Naive thymus-derived CD8-positive, alpha-beta T cell (primary cell): ENCODE data around the gene CSRNP3. TPM values are rescaled to one million over a fixed set of nuclear protein-coding genes. Genes with fewer than 3 reads are reported as not detected.

Source experiments
- ATAC-seq, 2 donors: fragments of 150-1000 bp; cut with Tn5 transposase in 1 of 2; sonication (Bioruptor Pico), chemical (Tn5 transposase) in 1 of 2; 1 replicate in 1 of 2; 2 replicates in 1 of 2; pipeline ENCODE4 v1.10.0; 2021; ENCODE audit warnings: mild to moderate bottlenecking in 2 of 2, moderate library complexity in 2 of 2
- POLR2A ChIA-PET: fragments of 350-600 bp; sonication (Branson Sonifier 250); formaldehyde crosslinking; loops from one replicate; lab custom pipeline; 2021; ENCODE audit warnings: antibody characterized with exemption; lab: Charles Lee
- DNase-seq, 10 donors: peaks; one replicate each; pipeline versions ENCODE4 v3.0.0 to v3.0.0-alpha.2; 2020 to 2022
- H3K27ac Mint-ChIP-seq, 10 donors: one replicate each; pipeline ENCODE4 v1.8.0; 2020 to 2022; ENCODE audit warnings: mild to moderate bottlenecking in 10 of 10, mixed read lengths in 10 of 10, moderate library complexity in 4 of 10, inconsistent platforms in 1 of 10
- H3K27me3 Mint-ChIP-seq, 5 donors: one replicate each; pipeline ENCODE4 v1.8.0; 2021 to 2022; ENCODE audit warnings: mixed read lengths in 5 of 5
- H3K36me3 Mint-ChIP-seq, 3 donors: one replicate each; pipeline ENCODE4 v1.8.0; 2020 to 2022; ENCODE audit warnings: mixed read lengths in 3 of 3, mild to moderate bottlenecking in 2 of 3, inconsistent platforms in 1 of 3
- H3K4me1 Mint-ChIP-seq, 4 donors: one replicate each; pipeline ENCODE4 v1.8.0; 2021 to 2022; ENCODE audit warnings: mixed read lengths in 4 of 4
- H3K4me3 Mint-ChIP-seq, 10 donors: one replicate each; pipeline ENCODE4 v1.8.0; 2020 to 2022; ENCODE audit warnings: mild to moderate bottlenecking in 10 of 10, mixed read lengths in 10 of 10, moderate library complexity in 6 of 10, inconsistent platforms in 1 of 10
- H3K9me3 Mint-ChIP-seq, 9 donors: one replicate each; pipeline ENCODE4 v1.8.0; 2020 to 2022; ENCODE audit warnings: mixed read lengths in 9 of 9, mild to moderate bottlenecking in 3 of 9, inconsistent platforms in 1 of 9, moderate library complexity in 1 of 9
- polyA plus RNA-seq, 3 donors: library from polyadenylated mRNA; unstranded; fragments of 300-500 nt; fragmentation: Illumina TruSeq; gene quantifications; one replicate each; pipeline ENCODE4 v1.2.3, GENCODE V29; 2021
- total RNA-seq, 8 experiments: library from RNA in 2 of 8; stranded (reverse) in 2 of 8; gene quantifications; one replicate each; pipeline ENCODE4 v1.2.3 and lab custom pipeline; 2021 to 2026

CSRNP3 gene
- total and polyA plus RNA-seq, 5 experiments from 2014 or later: not detected

GRCh38 chr2:165697748-165698443, 228.4 kb downstream of the CSRNP3 start:
- Mint-ChIP-seq H3K36me3 (no peaks in the 10 kb centered on the region), H3K4me1 (no peaks in the 10 kb centered on the region), H3K9me3 (no peaks in the 10 kb centered on the region), H3K27ac (no peak overlapping the region), H3K4me3 (no peak overlapping the region), H3K27me3 (peaks cover 1 to 16% (median 9%) of the 10 kb centered on the region in 5 donors)
- ATAC-seq (no peak), DNase-seq (no peak)
- POLR2A ChIA-PET: no interaction called here

GRCh38 chr2:165698444-165698884, 229.0 kb downstream of the CSRNP3 start:
- Mint-ChIP-seq H3K9me3 (no peaks in the 10 kb centered on the region), H3K4me1 (no peaks in the 10 kb centered on the region), H3K4me3 (no peak overlapping the region), H3K36me3 (no peaks in the 10 kb centered on the region), H3K27ac (no peak overlapping the region), H3K27me3 (peaks cover 1 to 16% (median 11%) of the 10 kb centered on the region in 5 donors)
- DNase-seq: no peak
- ATAC-seq: no peak
- POLR2A ChIA-PET: no interaction called here

- Mint-ChIP-seq H3K27ac (no peak overlapping the region), H3K36me3 (no peaks in the 10 kb centered on the region), H3K4me3 (no peak overlapping the region), H3K4me1 (no peaks in the 10 kb centered on the region), H3K9me3 (no peaks in the 10 kb centered on the region), H3K27me3 (peaks cover 1 to 18% (median 8%) of the 10 kb centered on the region in 5 donors)
- ATAC-seq: no peak
- POLR2A ChIA-PET: no interaction called here
- DNase-seq: no peak
Measured at GRCh38 chr2:165699946-165700345, 230.4 kb downstream of the CSRNP3 start.

DNA sequence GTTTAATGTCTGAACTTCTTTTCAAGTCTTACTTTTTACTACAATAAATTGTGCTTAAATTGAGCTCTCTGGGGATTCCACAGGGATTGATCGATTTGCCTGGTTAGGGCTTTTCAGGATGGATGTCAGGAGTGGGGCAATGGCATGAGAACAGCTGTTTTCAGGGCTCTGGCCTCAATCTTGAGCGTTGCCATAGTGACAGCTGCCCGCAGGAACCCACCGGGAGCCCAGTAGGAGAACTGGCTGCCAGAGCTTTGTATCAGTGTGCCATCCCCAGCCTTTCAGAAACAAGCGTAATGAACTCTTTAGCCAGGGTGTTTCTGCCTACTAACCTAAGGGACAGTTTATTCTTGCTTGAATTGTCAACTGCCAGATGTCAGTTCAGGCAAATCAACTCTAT, 231.0 kb downstream of the CSRNP3 start:
- no peaks in the 10 kb centered on the region for H3K4me1 Mint-ChIP-seq
- no peak overlapping the region for H3K4me3 Mint-ChIP-seq
- no peak for DNase-seq
- H3K9me3 Mint-ChIP-seq: no peaks in the 10 kb centered on the region
- H3K27ac Mint-ChIP-seq: no peak overlapping the region
- no peaks in the 10 kb centered on the region for H3K36me3 Mint-ChIP-seq
- ATAC-seq: no peak
- H3K27me3 Mint-ChIP-seq: peaks cover 3 to 18% (median 8%) of the 10 kb centered on the region in 5 donors
- POLR2A ChIA-PET: no interaction called here

- DNase-seq (no peak), ATAC-seq (no peak)
- H3K27me3 Mint-ChIP-seq: peaks cover 3 to 18% (median 10%) of the 10 kb centered on the region in 5 donors
- H3K9me3 Mint-ChIP-seq: no peaks in the 10 kb centered on the region
- POLR2A ChIA-PET: no interaction called here
- H3K27ac Mint-ChIP-seq: no peak overlapping the region
- H3K4me3 Mint-ChIP-seq: no peak overlapping the region
- no peaks in the 10 kb centered on the region for H3K36me3 Mint-ChIP-seq
- H3K4me1 Mint-ChIP-seq: no peaks in the 10 kb centered on the region
Measured at GRCh38 chr2:165701147-165701546, 231.6 kb downstream of the CSRNP3 start.

DNA sequence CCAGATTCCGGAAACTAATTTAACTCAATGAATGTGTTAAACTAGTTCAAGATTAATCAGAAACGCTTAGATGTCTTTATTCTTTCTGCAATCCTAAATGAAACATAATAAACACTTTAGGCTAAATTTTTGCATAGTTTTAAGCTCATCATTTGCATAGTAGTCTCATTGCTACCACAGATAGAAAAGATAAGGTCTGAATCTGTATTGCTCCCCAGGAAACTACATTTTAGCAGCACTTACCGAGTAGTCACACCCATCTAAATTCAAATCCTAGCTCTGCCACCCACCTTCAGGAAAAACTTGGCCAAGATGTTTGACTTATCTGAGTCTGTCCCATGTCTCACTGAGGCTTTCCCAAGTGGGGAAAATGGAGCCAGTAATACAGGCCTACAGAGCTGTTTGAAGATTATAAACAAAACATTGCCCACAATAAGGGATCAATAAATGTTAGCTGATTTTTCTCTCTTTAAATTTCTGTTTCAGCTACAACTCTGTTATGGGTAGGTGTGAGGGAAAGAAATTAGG, 237.5 kb downstream of the CSRNP3 start:
- H3K4me1 Mint-ChIP-seq: no peaks in the 10 kb centered on the region
- no peak overlapping the region for H3K4me3 Mint-ChIP-seq
- no peaks in the 10 kb centered on the region for H3K36me3 Mint-ChIP-seq
- H3K27me3 Mint-ChIP-seq: peaks cover 2 to 19% (median 5%) of the 10 kb centered on the region in 5 donors
- POLR2A ChIA-PET: no interaction called here
- ATAC-seq (no peak), DNase-seq (no peak)
- no peak overlapping the region for H3K27ac Mint-ChIP-seq
- H3K9me3 Mint-ChIP-seq: peaks cover 0 to 13% (median 4%) of the 10 kb centered on the region in 9 donors

DNA sequence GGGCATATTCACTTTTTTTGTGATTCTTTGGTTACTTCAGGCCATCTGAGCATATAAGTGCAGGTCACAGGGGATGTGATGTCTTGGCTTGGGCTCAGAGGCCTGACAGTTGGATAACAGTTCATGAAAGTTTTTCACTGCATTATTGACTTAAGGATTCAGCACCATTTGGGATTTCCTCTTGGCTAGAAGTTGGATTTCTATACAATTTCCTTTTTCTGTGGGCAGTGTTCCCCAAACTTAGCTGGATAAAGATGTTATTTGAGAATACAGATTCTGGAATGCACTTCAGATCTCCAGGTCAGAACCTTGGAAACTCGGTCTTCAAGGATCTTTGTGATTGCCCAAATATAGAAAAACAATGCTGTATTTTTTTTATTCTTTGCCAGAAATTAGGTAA, 246.6 kb downstream of the CSRNP3 start:
- no peaks in the 10 kb centered on the region for H3K4me1 Mint-ChIP-seq
- peaks cover 0 to 2% (median under 1%) of the 10 kb centered on the region in 5 donors for H3K27me3 Mint-ChIP-seq
- H3K9me3 Mint-ChIP-seq: no peaks in the 10 kb centered on the region
- H3K4me3 Mint-ChIP-seq: no peak overlapping the region
- ATAC-seq (no peak), DNase-seq (no peak)
- POLR2A ChIA-PET: no interaction called here
- H3K27ac Mint-ChIP-seq: no peak overlapping the region
- H3K36me3 Mint-ChIP-seq: no peaks in the 10 kb centered on the region

- POLR2A ChIA-PET: no interaction called here
- ATAC-seq (no peak), DNase-seq (no peak)
- H3K27ac Mint-ChIP-seq: no peak overlapping the region
- no peaks in the 10 kb centered on the region for H3K9me3 Mint-ChIP-seq
- no peaks in the 10 kb centered on the region for H3K4me1 Mint-ChIP-seq
- peaks cover under 1 to 4% (median 2%) of the 10 kb centered on the region in 5 donors for H3K27me3 Mint-ChIP-seq
- no peaks in the 10 kb centered on the region for H3K36me3 Mint-ChIP-seq
- no peak overlapping the region for H3K4me3 Mint-ChIP-seq
Measured at GRCh38 chr2:165718610-165719210, 249.2 kb downstream of the CSRNP3 start.

DNA sequence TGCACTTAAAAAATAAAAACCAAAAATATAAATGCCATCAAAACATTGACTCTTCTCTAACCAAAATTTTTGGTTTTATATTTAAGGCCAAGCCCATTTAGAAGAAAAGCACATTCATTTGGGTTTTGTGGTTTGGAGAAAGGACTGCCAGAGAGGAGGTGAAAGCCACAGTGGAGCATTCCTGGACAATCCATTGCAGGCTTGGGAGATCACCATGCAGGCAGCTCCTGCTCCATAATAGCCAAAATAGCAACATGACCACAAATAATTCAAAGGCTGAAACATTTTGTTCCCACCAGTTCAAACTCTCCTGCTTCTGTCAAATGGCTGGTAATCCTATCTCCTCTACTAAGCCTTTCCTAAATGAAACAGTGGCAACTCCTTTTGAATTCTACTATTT, 251.0 kb downstream of the CSRNP3 start:
- Mint-ChIP-seq H3K27me3 (peaks cover 6 to 19% (median 7%) of the 10 kb centered on the region in 5 donors), H3K27ac (no peak overlapping the region), H3K4me1 (no peaks in the 10 kb centered on the region), H3K9me3 (no peaks in the 10 kb centered on the region), H3K36me3 (no peaks in the 10 kb centered on the region), H3K4me3 (no peak overlapping the region)
- POLR2A ChIA-PET: no interaction called here
- DNase-seq (no peak), ATAC-seq (no peak)

- H3K27ac Mint-ChIP-seq: no peak overlapping the region
- POLR2A ChIA-PET: no interaction called here
- no peaks in the 10 kb centered on the region for H3K4me1 Mint-ChIP-seq
- DNase-seq (no peak), ATAC-seq (no peak)
- H3K9me3 Mint-ChIP-seq: peaks cover 0 to 3% (median 0%) of the 10 kb centered on the region in 9 donors
- H3K27me3 Mint-ChIP-seq: peaks cover 4 to 25% (median 8%) of the 10 kb centered on the region in 5 donors
- no peak overlapping the region for H3K4me3 Mint-ChIP-seq
- H3K36me3 Mint-ChIP-seq: no peaks in the 10 kb centered on the region
Measured at GRCh38 chr2:165725421-165725820, 255.9 kb downstream of the CSRNP3 start.

Other genes starting within 250 kb of the CSRNP3 start
- gene SCN2A, start 230.3 kb upstream of the CSRNP3 start, total RNA-seq: not detected
- not detected for gene SCN2A, start 230.3 kb upstream of the CSRNP3 start, polyA plus RNA-seq